MM.1S (cell line): ENCODE results near the gene NDEL1.

Source experiments
- DNase-seq: peaks from one replicate; pipeline ENCODE4 v3.0.0-alpha.2; 2015
- H2AFZ ChIP-seq: fragments of 300-600 bp; sonication (generic); 2 replicates; pipeline ENCODE4 v1.6.0; 2016; ENCODE audit warnings: antibody characterized with exemption, low read length
- H3F3A ChIP-seq: fragments of 300-600 bp; sonication (generic); 2 replicates; pipeline ENCODE4 v1.6.1; 2016; ENCODE audit warnings: mild to moderate bottlenecking, antibody characterized with exemption, low read length, moderate library complexity, mixed read lengths; ENCODE audit not compliant: insufficient read depth
- H3K27ac ChIP-seq: fragments of 300-600 bp; sonication (generic); 2 replicates; pipeline ENCODE4 v1.5.1; 2016; ENCODE audit warnings: mild to moderate bottlenecking, low read length
- H3K27me3 ChIP-seq: fragments of 300-600 bp; sonication (generic); replicated peaks from 2 replicates; pipeline ENCODE4 v1.6.0; 2016; ENCODE audit warnings: low read length; ENCODE audit not compliant: insufficient read depth
- H3K36me3 ChIP-seq: fragments of 300-600 bp; sonication (generic); replicated peaks from 2 replicates; pipeline ENCODE4 v1.6.1; 2016; ENCODE audit warnings: mild to moderate bottlenecking, low read length, mixed read lengths; ENCODE audit not compliant: insufficient read depth
- H3K4me1 ChIP-seq: fragments of 300-600 bp; sonication (generic); 2 replicates; pipeline ENCODE4 v1.6.1; 2016; ENCODE audit warnings: low read length, mixed read lengths
- H3K4me2 ChIP-seq: fragments of 300-600 bp; sonication (generic); 2 replicates; pipeline ENCODE4 v1.6.0; 2016; ENCODE audit warnings: low read depth, low read length
- H3K4me3 ChIP-seq: fragments of 300-600 bp; sonication (generic); 2 replicates; pipeline ENCODE4 v1.5.1; 2016; ENCODE audit warnings: low read length, mixed read lengths
- H3K79me2 ChIP-seq: fragments of 300-600 bp; sonication (generic); 2 replicates; pipeline ENCODE4 v1.6.1; 2016; ENCODE audit warnings: mixed run types, low read length, mixed read lengths
- H3K9ac ChIP-seq: fragments of 300-600 bp; sonication (generic); 2 replicates; pipeline ENCODE4 v1.6.1; 2016; ENCODE audit warnings: low read length, mixed read lengths
- H3K9me2 ChIP-seq: fragments of 300-600 bp; sonication (generic); replicated peaks from 2 replicates; pipeline ENCODE4 v1.6.1; 2016; ENCODE audit warnings: mild to moderate bottlenecking, low read length, mixed read lengths; ENCODE audit not compliant: insufficient read depth
- H3K9me3 ChIP-seq: fragments of 300-600 bp; sonication (generic); replicated peaks from 2 replicates; pipeline ENCODE4 v1.6.1; 2016; ENCODE audit warnings: mild to moderate bottlenecking, low read length, mixed read lengths; ENCODE audit not compliant: insufficient read depth
- H4K20me1 ChIP-seq: fragments of 300-600 bp; sonication (generic); 2 replicates; pipeline ENCODE4 v1.6.1; 2016; ENCODE audit warnings: mild to moderate bottlenecking, low read length, moderate library complexity, mixed read lengths; ENCODE audit not compliant: insufficient read depth
- CTCF ChIP-seq: fragments of 300-600 bp; sonication (generic); IDR thresholded peaks from 2 replicates; pipeline ENCODE4 v1.5.1; 2016; ENCODE audit warnings: antibody characterized with exemption, low read length, mixed read lengths
- EZH2 ChIP-seq: fragments of 300-600 bp; sonication (generic); optimal IDR thresholded peaks from 2 replicates; pipeline ENCODE3; 2017; ENCODE audit warnings: low read depth, mild to moderate bottlenecking, antibody characterized with exemption, low read length, mixed read lengths
- EZH2phosphoT487 ChIP-seq: fragments of 300-600 bp; sonication (generic); IDR thresholded peaks from 2 replicates; pipeline ENCODE4 v1.6.1; 2018; ENCODE audit warnings: antibody characterized with exemption, low read length

NDEL1 gene

GRCh38 chr17:8464941-8465340 lies 29.3 kb downstream of the NDEL1 start:
- Histone ChIP-seq H4K20me1 (no peaks in the 10 kb centered on the region), H3F3A (no peaks in the 10 kb centered on the region), H3K4me3 (no peak overlapping the region), H3K27me3 (no peaks in the 10 kb centered on the region), H3K36me3 (no peaks in the 10 kb centered on the region; the same call in none of the 2 replicates), H3K4me1 (no peaks in the 10 kb centered on the region), H2AFZ (no peak overlapping the region), H3K27ac (no peak overlapping the region), H3K9me2 (no peaks in the 10 kb centered on the region), H3K9me3 (no peaks in the 10 kb centered on the region), H3K79me2 (peaks cover 55% of the 10 kb centered on the region), H3K9ac (no peak overlapping the region), H3K4me2 (no peak overlapping the region)
- TF ChIP-seq EZH2phosphoT487 (no peak), CTCF (no peak), EZH2 (no peak)
- no peak for DNase-seq

GRCh38 chr17:8465356-8465755 lies 29.7 kb downstream of the NDEL1 start:
- no peak overlapping the region for H2AFZ ChIP-seq
- no peak overlapping the region for H3K4me2 ChIP-seq
- TF ChIP-seq EZH2phosphoT487, result no peak
- TF ChIP-seq EZH2, result no peak
- no peak for TF ChIP-seq CTCF
- DNase-seq, result no peak
- no peaks in the 10 kb centered on the region for H3K27me3 ChIP-seq
- H3K9me3 ChIP-seq, result no peaks in the 10 kb centered on the region
- no peaks in the 10 kb centered on the region for H4K20me1 ChIP-seq
- H3F3A ChIP-seq, result no peaks in the 10 kb centered on the region
- H3K4me1 ChIP-seq, result no peaks in the 10 kb centered on the region
- H3K9me2 ChIP-seq, result no peaks in the 10 kb centered on the region
- H3K79me2 ChIP-seq, result peaks cover 52% of the 10 kb centered on the region
- no peaks in the 10 kb centered on the region; the same call in none of the 2 replicates for H3K36me3 ChIP-seq
- H3K27ac ChIP-seq, result no peak overlapping the region
- no peak overlapping the region for H3K4me3 ChIP-seq
- H3K9ac ChIP-seq, result no peak overlapping the region

GRCh38 chr17:8465759-8466158 lies 30.1 kb downstream of the NDEL1 start:
- Histone ChIP-seq H3K27me3 (no peaks in the 10 kb centered on the region), H3K79me2 (peaks cover 52% of the 10 kb centered on the region), H3F3A (no peaks in the 10 kb centered on the region), H3K4me3 (no peak overlapping the region), H3K9ac (no peak overlapping the region), H4K20me1 (no peaks in the 10 kb centered on the region), H3K4me1 (no peaks in the 10 kb centered on the region), H3K36me3 (no peaks in the 10 kb centered on the region; the same call in none of the 2 replicates), H3K9me3 (no peaks in the 10 kb centered on the region), H3K4me2 (no peak overlapping the region), H2AFZ (no peak overlapping the region), H3K27ac (no peak overlapping the region), H3K9me2 (no peaks in the 10 kb centered on the region)
- TF ChIP-seq EZH2 (no peak), CTCF (no peak), EZH2phosphoT487 (no peak)
- no peak for DNase-seq
